CD4-positive, alpha-beta T cell treated with Interferon alpha-2 for 1 hour (primary cell): ENCODE measurements around the gene SUMO1.

Experiments used
- DNase-seq, 2 donors: peaks; one replicate each; pipeline ENCODE4 v3.0.0-alpha.2; 2020 to 2022

The SUMO1 gene

GRCh38 chr2:202196727-202197126 lies 41.7 kb downstream of the SUMO1 start:
- no peak for DNase-seq

GRCh38 chr2:202194418-202194817 lies 44.0 kb downstream of the SUMO1 start:
- DNase-seq, result no peak

GRCh38 chr2:202193881-202194353 lies 44.5 kb downstream of the SUMO1 start:
- no peak for DNase-seq

- DNase-seq, result no peak
Measured at GRCh38 chr2:202193305-202193704, 45.1 kb downstream of the SUMO1 start.

- no peak for DNase-seq
Measured at GRCh38 chr2:202187570-202187969, 50.8 kb downstream of the SUMO1 start.

GRCh38 chr2:202186641-202187202 lies 51.7 kb downstream of the SUMO1 start:
- DNase-seq, result no peak

GRCh38 chr2:202185156-202185555 lies 53.2 kb downstream of the SUMO1 start:
- no peak for DNase-seq

- DNase-seq, result no peak
Measured at GRCh38 chr2:202184557-202184956, 53.8 kb downstream of the SUMO1 start.

GRCh38 chr2:202178346-202178958 lies 59.9 kb downstream of the SUMO1 start:
- peak; percentile 27 to 73 for DNase-seq

- peak in 1 of 2 donors; percentile 47 for DNase-seq
Measured at GRCh38 chr2:202172439-202173211, 65.8 kb downstream of the SUMO1 start.

GRCh38 chr2:202171241-202171825 lies 67.1 kb downstream of the SUMO1 start:
- DNase-seq, result no peak

- no peak for DNase-seq
Measured at GRCh38 chr2:202169832-202170424, 68.5 kb downstream of the SUMO1 start.

- no peak for DNase-seq
Measured at GRCh38 chr2:202169131-202169530, 69.3 kb downstream of the SUMO1 start.

GRCh38 chr2:202165945-202166344 lies 72.5 kb downstream of the SUMO1 start:
- DNase-seq, result no peak

GRCh38 chr2:202165208-202165607 lies 73.2 kb downstream of the SUMO1 start:
- DNase-seq, result no peak

GRCh38 chr2:202164411-202164810 lies 74.0 kb downstream of the SUMO1 start:
- DNase-seq, result no peak

- no peak for DNase-seq
Measured at GRCh38 chr2:202161151-202161835, 77.1 kb downstream of the SUMO1 start.

GRCh38 chr2:202158796-202159195 lies 79.6 kb downstream of the SUMO1 start:
- DNase-seq, result no peak

- DNase-seq, result no peak
Measured at GRCh38 chr2:202157211-202157990, 81.0 kb downstream of the SUMO1 start.
